GM12892 (cell line): ENCODE data around the gene CTSF.

ENCODE experiments used
- DNase-seq: peaks from one replicate; pipeline ENCODE4 v3.0.0; 2011; ENCODE audit not compliant: insufficient read length
- FAIRE-seq: peaks from 2 replicates; lab custom pipeline; 2011; peaks lifted over from hg19 to GRCh38; lab: Jason Lieb, UNC
- POLR2A ChIP-seq: IDR thresholded peaks from 2 replicates; pipeline ENCODE4 v1.6.1; 2011; ENCODE audit warnings: low read depth, low read length, control low read depth
- POLR2AphosphoS5 ChIP-seq: IDR thresholded peaks from 2 replicates; pipeline ENCODE4 v1.6.1; 2011; ENCODE audit warnings: low read depth, low read length, control low read depth
- TAF1 ChIP-seq: IDR thresholded peaks from 2 replicates; pipeline ENCODE4 v1.6.1; 2011; ENCODE audit warnings: low read depth, mild to moderate bottlenecking, control low read depth, low read length, borderline replicate concordance

CTSF gene

GRCh38 chr11:66532784-66533183, 35.6 kb downstream of the CTSF start:
- TF ChIP-seq POLR2AphosphoS5: no peak
- TF ChIP-seq TAF1: no peak
- TF ChIP-seq POLR2A: no peak
- DNase-seq: no peak
- FAIRE-seq: peak; percentile 38

DNA sequence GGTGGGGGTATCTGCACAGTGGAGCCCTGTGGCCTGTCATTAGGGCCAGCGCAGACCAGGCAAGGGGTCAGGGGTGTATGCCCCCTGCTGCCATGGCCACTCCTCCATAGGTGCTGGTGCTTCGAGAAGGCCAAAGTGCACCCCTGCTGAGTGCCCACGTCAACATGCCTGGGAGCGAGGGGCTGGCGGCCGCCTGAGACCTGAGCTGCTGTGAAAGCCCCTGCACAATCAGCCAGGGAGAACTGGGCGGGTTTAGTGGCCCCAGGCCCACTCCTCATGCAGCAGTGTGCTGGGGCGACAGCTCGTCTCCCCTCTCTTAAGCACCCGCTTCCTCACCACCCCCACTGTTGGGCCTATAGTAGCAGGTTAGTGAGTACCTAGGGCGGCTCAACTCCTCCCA, 36.6 kb downstream of the CTSF start:
- no peak for DNase-seq
- no peak for FAIRE-seq
- TF ChIP-seq POLR2AphosphoS5: no peak
- no peak for TF ChIP-seq TAF1
- no peak for TF ChIP-seq POLR2A

GRCh38 chr11:66530927-66531709, 37.3 kb downstream of the CTSF start:
- DNase-seq (no peak), FAIRE-seq (no peak)
- TF ChIP-seq POLR2AphosphoS5 (no peak), TAF1 (no peak), POLR2A (no peak)

DNA sequence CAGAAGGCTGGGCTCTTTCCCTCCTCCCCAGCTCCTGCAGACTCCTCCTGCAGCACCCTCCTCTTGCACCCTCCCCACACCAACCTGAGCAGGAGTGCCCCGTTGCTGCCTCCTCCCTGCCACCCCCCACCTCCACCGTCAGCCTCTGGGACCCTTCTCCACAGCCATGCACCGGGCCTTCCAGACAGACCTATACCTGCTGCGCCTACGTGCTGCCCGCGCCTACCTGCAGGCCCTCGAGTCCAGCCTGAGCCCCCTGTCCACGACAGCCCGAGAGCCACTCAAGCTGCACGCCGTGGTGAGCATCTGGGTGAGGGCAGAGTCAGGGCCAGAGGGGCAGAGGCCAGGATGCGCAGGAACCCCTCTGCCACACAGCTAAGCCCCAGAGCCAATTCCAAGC, 38.8 kb downstream of the CTSF start:
- no peak for FAIRE-seq
- TF ChIP-seq TAF1: no peak
- TF ChIP-seq POLR2AphosphoS5: no peak
- no peak for TF ChIP-seq POLR2A
- no peak for DNase-seq

- no peak for DNase-seq
- no peak for TF ChIP-seq POLR2A
- TF ChIP-seq TAF1: no peak
- no peak for TF ChIP-seq POLR2AphosphoS5
- no peak for FAIRE-seq
Observed at GRCh38 chr11:66529069-66529468, 39.3 kb downstream of the CTSF start.

DNA sequence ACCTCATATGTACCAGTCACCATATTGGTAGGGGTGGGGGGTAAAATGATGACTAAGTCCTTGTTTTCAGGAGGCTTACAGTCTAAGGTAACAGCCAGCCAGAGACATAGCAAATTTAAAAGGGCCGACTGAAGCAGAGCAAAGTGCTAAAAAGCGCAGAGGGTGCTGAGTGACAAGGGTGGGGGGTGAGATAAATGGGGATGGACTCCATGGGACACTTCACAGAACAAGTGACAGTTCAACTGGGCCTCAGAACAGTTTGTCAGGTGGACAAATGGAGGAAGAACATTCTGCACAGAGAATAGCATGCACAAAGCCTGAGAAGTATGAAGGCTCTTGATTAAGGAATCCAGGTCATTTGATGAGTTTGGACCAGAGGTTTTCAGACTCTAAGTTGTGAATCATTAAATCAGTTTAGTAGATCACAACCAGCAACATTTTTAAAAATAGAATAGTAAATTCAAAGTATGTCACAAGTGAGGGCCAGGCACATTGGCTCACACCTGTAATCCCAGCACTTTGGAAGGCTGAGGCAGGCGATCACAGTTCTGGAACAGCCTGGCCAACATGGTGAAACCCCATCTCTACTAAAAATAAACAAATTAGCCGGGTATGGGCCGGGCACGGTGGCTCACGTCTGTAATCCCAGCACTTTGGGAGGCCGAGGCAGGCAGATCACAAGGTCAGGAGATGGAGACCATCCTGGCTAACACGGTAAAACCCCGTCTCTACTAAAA, 43.9 kb downstream of the CTSF start:
- FAIRE-seq: no peak
- no peak for TF ChIP-seq TAF1
- TF ChIP-seq POLR2A: no peak
- no peak for TF ChIP-seq POLR2AphosphoS5

DNA sequence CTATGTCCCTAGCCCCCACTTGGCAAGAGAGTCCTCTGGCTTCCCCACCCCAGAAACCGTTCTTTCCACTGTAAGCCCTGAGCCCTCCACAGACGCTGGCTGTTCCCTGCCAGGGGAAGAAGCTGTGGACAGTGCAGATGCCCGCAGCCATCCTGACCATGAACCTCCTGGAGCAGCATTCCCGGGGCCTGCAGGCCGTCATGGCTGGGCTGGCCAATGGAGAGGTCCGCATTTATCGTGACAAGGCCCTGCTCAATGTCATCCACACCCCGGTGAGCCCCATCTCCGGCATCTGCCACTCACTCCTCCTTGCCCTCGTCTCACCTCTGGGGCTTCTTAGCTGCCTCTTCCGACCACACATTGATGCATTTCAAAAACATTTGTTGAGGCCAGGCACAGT, 44.8 kb downstream of the CTSF start:
- no peak for DNase-seq
- no peak for FAIRE-seq
- TF ChIP-seq POLR2A (no peak), TAF1 (no peak), POLR2AphosphoS5 (no peak)

More for the DNA sequence above, 43.9 kb downstream of the CTSF start:
- DNase-seq: no peak
